ENCODE measurements around the gene FAM110C.

GRCh38 chr2:66853-67252 lies 20.5 kb upstream of the FAM110C start:
- TF ChIP-seq CTCF (IDR thresholded peaks at IDR 0.05; ENCODE audit: low read length) (no peak), EZH2 (IDR thresholded peaks at IDR 0.05; ENCODE audit: borderline replicate concordance, low read length) (no peak)

Data from OCI-LY1 (cell line).